ENCODE results near the gene KATNB1.
A peak's percentile ranks its signal among the peaks of the same experiment; 100 is the strongest.
"Not testable (repeated sequence)": the region's sequence is repeated elsewhere in the genome, so short reads cannot be mapped to it uniquely, and the experiment has no call there.

The KATNB1 gene

GRCh38 chr16:57701759-57702371 lies 33.7 kb upstream of the KATNB1 start:
- no peak for DNase-seq (ENCODE audit: low spot score)

GRCh38 chr16:57703416-57704010 lies 32.1 kb upstream of the KATNB1 start:
- DNase-seq (ENCODE audit: low spot score): no peak

- DNase-seq (ENCODE audit: low spot score): no peak
Observed at GRCh38 chr16:57704011-57704904, 31.3 kb upstream of the KATNB1 start.

- DNase-seq (ENCODE audit: low spot score): no peak
Observed at GRCh38 chr16:57704905-57705852, 30.4 kb upstream of the KATNB1 start.

- DNase-seq (ENCODE audit: low spot score): no peak
Observed at GRCh38 chr16:57706717-57707116, 28.9 kb upstream of the KATNB1 start.

GRCh38 chr16:57707331-57707730 lies 28.2 kb upstream of the KATNB1 start:
- no peak for DNase-seq (ENCODE audit: low spot score)

- DNase-seq (ENCODE audit: low spot score): no peak
Observed at GRCh38 chr16:57708168-57708567, 27.4 kb upstream of the KATNB1 start.

- no peak for DNase-seq (ENCODE audit: low spot score)
Observed at GRCh38 chr16:57709663-57710062, 25.9 kb upstream of the KATNB1 start.

GRCh38 chr16:57711346-57711745 lies 24.2 kb upstream of the KATNB1 start:
- no peak for DNase-seq (ENCODE audit: low spot score)

- no peak for DNase-seq (ENCODE audit: low spot score)
Observed at GRCh38 chr16:57711993-57712392, 23.6 kb upstream of the KATNB1 start.

- DNase-seq (ENCODE audit: low spot score): not testable (repeated sequence)
Observed at GRCh38 chr16:57712569-57712968, 23.0 kb upstream of the KATNB1 start.

- no peak for DNase-seq (ENCODE audit: low spot score)
Observed at GRCh38 chr16:57713596-57713995, 22.0 kb upstream of the KATNB1 start.

- no peak for DNase-seq (ENCODE audit: low spot score)
Observed at GRCh38 chr16:57714047-57714446, 21.5 kb upstream of the KATNB1 start.

GRCh38 chr16:57720142-57720575 lies 15.4 kb upstream of the KATNB1 start:
- DNase-seq (ENCODE audit: low spot score): peak; percentile 16

- no peak for DNase-seq (ENCODE audit: low spot score)
Observed at GRCh38 chr16:57721356-57722209, 14.0 kb upstream of the KATNB1 start.

GRCh38 chr16:57722210-57722499 lies 13.4 kb upstream of the KATNB1 start:
- DNase-seq (ENCODE audit: low spot score): no peak

GRCh38 chr16:57722651-57723050 lies 12.9 kb upstream of the KATNB1 start:
- DNase-seq (ENCODE audit: low spot score): no peak

GRCh38 chr16:57723170-57723569 lies 12.4 kb upstream of the KATNB1 start:
- no peak for DNase-seq (ENCODE audit: low spot score)

- no peak for DNase-seq (ENCODE audit: low spot score)
Observed at GRCh38 chr16:57724531-57724930, 11.0 kb upstream of the KATNB1 start.

GRCh38 chr16:57725151-57725550 lies 10.4 kb upstream of the KATNB1 start:
- no peak for DNase-seq (ENCODE audit: low spot score)

GRCh38 chr16:57725554-57725953 lies 10.0 kb upstream of the KATNB1 start:
- DNase-seq (ENCODE audit: low spot score): no peak

Data from LoVo (cell line).